HepG2 (cell line): ENCODE results near the gene CAMSAP1. TPM values are rescaled to one million over a fixed set of nuclear protein-coding genes. Genes with fewer than 3 reads are reported as not detected.

Experiments
- ATAC-seq: fragments of 200-7000 bp; cut with Tn5 transposase; 3 replicates; pipeline ENCODE4 v1.9.1; 2020; ENCODE audit warnings: mild to moderate bottlenecking, moderate library complexity
- BruUV-seq: library from RNA; stranded (reverse); fragments of 400-500 nt; replicated peaks from 2 replicates; lab custom pipeline; 2021; lab: Mats Ljungman, UMichigan
- CTCF ChIA-PET: fragments of 300-600 bp; formaldehyde crosslinking; extraction: SDS; loops from one replicate; lab custom pipeline; 2021; ENCODE audit warnings: low total read pairs, inconsistent platforms, low intra/inter-chr PET ratio; lab: Yijun Ruan, JAX
- POLR2A ChIA-PET: fragments of 350-600 bp; sonication (Branson Sonifier 250); formaldehyde crosslinking; loops from one replicate; lab custom pipeline; 2020; ENCODE audit warnings: antibody characterized with exemption, inconsistent platforms; lab: Yijun Ruan, JAX
- DNase-seq: peaks from one replicate; pipeline ENCODE4 v3.0.0-alpha.2; 2015; ENCODE audit warnings: low spot score
- FAIRE-seq: peaks from 3 replicates; lab custom pipeline; 2011; peaks lifted over from hg19 to GRCh38; lab: Jason Lieb, UNC
- H2AFZ ChIP-seq: one replicate; pipeline ENCODE4 v1.6.1; 2011; ENCODE audit warnings: low read length, inconsistent platforms
- H3K27ac ChIP-seq: fragments of 300-600 bp; 3 replicates; pipeline ENCODE4 v1.8.0; 2011; ENCODE audit warnings: mixed run types, mild to moderate bottlenecking, mixed read lengths, low read length, inconsistent platforms; ENCODE audit not compliant: insufficient read depth; ENCODE audit errors: extremely low read length
- H3K27me3 ChIP-seq, 2 experiments: fragments of 200-600 bp in 1 of 2; 2 replicates in 1 of 2; 3 replicates in 1 of 2; pipeline versions ENCODE4 v1.6.0 to v1.8.0; 2011; ENCODE audit warnings: low read length in 2 of 2, mild to moderate bottlenecking in 2 of 2, moderate library complexity in 2 of 2, inconsistent platforms in 1 of 2; ENCODE audit not compliant: insufficient read depth in 2 of 2, control insufficient read depth in 1 of 2
- H3K36me3 ChIP-seq, 2 experiments: fragments of 200-600 bp in 1 of 2; replicated peaks in 1 of 2; 2 replicates in 1 of 2; 3 replicates in 1 of 2; pipeline versions ENCODE4 v1.5.1 to v1.8.0; 2011; ENCODE audit warnings: low read length in 2 of 2, inconsistent platforms in 1 of 2; ENCODE audit not compliant: insufficient read depth in 2 of 2, control insufficient read depth in 1 of 2
- H3K4me1 ChIP-seq: 2 replicates; pipeline ENCODE4 v1.5.1; 2012; ENCODE audit warnings: low read length, inconsistent platforms; ENCODE audit not compliant: insufficient read depth
- H3K4me2 ChIP-seq: 2 replicates; pipeline ENCODE4 v1.6.0; 2011; ENCODE audit warnings: low read depth, low read length, inconsistent platforms
- H3K4me3 ChIP-seq, 3 experiments: fragments of 200-600 bp in 1 of 3; sonication (generic), shearing (Covaris generic) in 1 of 3; replicated peaks in 1 of 3; 2 replicates each; pipeline ENCODE4 v1.5.1; 2011 to 2016; ENCODE audit warnings: low read length in 3 of 3, inconsistent platforms in 2 of 3, low read depth in 2 of 3, mild to moderate bottlenecking in 2 of 3, control low read depth in 1 of 3, mixed read lengths in 1 of 3; ENCODE audit not compliant: insufficient read depth in 1 of 3
- H3K79me2 ChIP-seq: one replicate; pipeline ENCODE4 v1.6.1; 2011; ENCODE audit warnings: low read length, inconsistent platforms; ENCODE audit not compliant: insufficient read depth
- H3K9ac ChIP-seq: 2 replicates; pipeline ENCODE4 v1.6.0; 2011; ENCODE audit warnings: mild to moderate bottlenecking, low read depth, low read length, inconsistent platforms; ENCODE audit not compliant: insufficient read depth
- H3K9me3 ChIP-seq: 2 replicates; pipeline ENCODE4 v1.5.1; 2012; ENCODE audit warnings: mild to moderate bottlenecking, low read length
- H4K20me1 ChIP-seq: 2 replicates; pipeline ENCODE4 v1.6.0; 2011; ENCODE audit warnings: inconsistent platforms, mild to moderate bottlenecking, low read length, moderate library complexity; ENCODE audit not compliant: insufficient read depth
- AGO1 ChIP-seq: fragments of 200-400 bp; formaldehyde crosslinking; IDR thresholded peaks from 2 replicates; pipeline ENCODE4 v1.6.1; 2017; ENCODE audit warnings: mild to moderate bottlenecking, low read depth, low read length, moderate library complexity; ENCODE audit not compliant: poor library complexity, severe bottlenecking
- AGO2 ChIP-seq: fragments of 200-400 bp; formaldehyde crosslinking; optimal IDR thresholded peaks from 2 replicates; pipeline ENCODE3; 2017; ENCODE audit warnings: mild to moderate bottlenecking, low read depth, low read length, moderate library complexity
- ATAD3A ChIP-seq: sonication (generic); formaldehyde crosslinking; IDR thresholded peaks from 2 replicates; pipeline ENCODE4 v1.4.0; 2020; ENCODE audit warnings: missing genetic modification reagents
- ATF5 ChIP-seq: sonication (generic); formaldehyde crosslinking; IDR thresholded peaks from 2 replicates; pipeline ENCODE4 v1.4.0; 2020; ENCODE audit warnings: mild to moderate bottlenecking, low read depth, missing genetic modification reagents
- CENPX ChIP-seq: sonication (generic); formaldehyde crosslinking; IDR thresholded peaks from 2 replicates; pipeline ENCODE4 v1.9.0; 2021; ENCODE audit warnings: mild to moderate bottlenecking, missing genetic modification reagents, moderate library complexity
- FOXP4 ChIP-seq: sonication (generic); formaldehyde crosslinking; IDR thresholded peaks from 2 replicates; pipeline ENCODE4 v1.4.0; 2020; ENCODE audit warnings: missing genetic modification reagents
- NONO ChIP-seq, 2 experiments: fragments of 450-650 bp in 1 of 2; sonication (generic) in 1 of 2; formaldehyde crosslinking in 1 of 2; IDR thresholded peaks in 1 of 2; conservative IDR thresholded peaks in 1 of 2; 2 replicates each; pipeline versions ENCODE4 v1.6.1 to v1.8.0; 2017 to 2022; ENCODE audit warnings: mild to moderate bottlenecking in 1 of 2, missing genetic modification reagents in 1 of 2, moderate library complexity in 1 of 2
- TCF7L2 ChIP-seq: IDR thresholded peaks from 2 replicates; pipeline ENCODE4 v1.6.1; 2011; ENCODE audit warnings: mild to moderate bottlenecking, low read depth, low read length, moderate library complexity
- ZFP62 ChIP-seq: sonication (generic); formaldehyde crosslinking; IDR thresholded peaks from 2 replicates; pipeline ENCODE4 v1.4.0; 2020; ENCODE audit warnings: missing genetic modification reagents
- ZNF260 ChIP-seq: sonication (generic); formaldehyde crosslinking; IDR thresholded peaks from 2 replicates; pipeline ENCODE4 v1.4.0; 2020; ENCODE audit warnings: missing genetic modification reagents, low read depth, mild to moderate bottlenecking, borderline replicate concordance
- ZNF543 ChIP-seq: sonication (generic); formaldehyde crosslinking; IDR thresholded peaks from 2 replicates; pipeline ENCODE4 v1.4.0; 2020; ENCODE audit warnings: mild to moderate bottlenecking, missing genetic modification reagents
- ZSCAN20 ChIP-seq: sonication (generic); formaldehyde crosslinking; IDR thresholded peaks from 2 replicates; pipeline ENCODE4 v1.4.0; 2020; ENCODE audit warnings: missing genetic modification reagents, mild to moderate bottlenecking, borderline replicate concordance
- WGBS: methylation state at CpG from one replicate; pipeline ENCODE4 v1.1.6; 2017; ENCODE audit warnings: low lambda C conversion rate; 5-methylcytosine and 5-hydroxymethylcytosine counted together
- in situ Hi-C: cut with HindIII; loops from 2 replicates; pipeline ENCODE4 v1.10.0; 2017; ENCODE audit warnings: low pct_unique_long_range_greater_than_20kb; ENCODE audit not compliant: extremely low pct_ligation_motif_present
- intact Hi-C: fragments of 100-400 bp; cut with micrococcal nuclease; formaldehyde crosslinking; loops from one replicate; pipeline ENCODE4 v1.10.0; 2022; ENCODE audit not compliant: unreplicated experiment
- polyA plus RNA-seq, 8 experiments: library from polyadenylated mRNA; depleted of rRNA in 3 of 8; stranded (reverse) in 7 of 8; unstranded in 1 of 8; fragments of >200 nt; fragmentation: Illumina TruSeq in 4 of 8; extraction: Trizol in 4 of 8; gene quantifications; 2 replicates each; pipeline versions ENCODE4 v1.2.1 to v1.2.3, GENCODE V29; 2011 to 2016; ENCODE audit warnings: low read depth in 4 of 8, missing spikeins in 1 of 8, mixed read lengths in 1 of 8; ENCODE audit not compliant: insufficient read depth in 1 of 8
- total RNA-seq, 5 experiments: library from RNA; depleted of rRNA; stranded (reverse); fragments of >200 nt; fragmentation: Illumina TruSeq; extraction: Trizol; gene quantifications; 2 replicates each; pipeline ENCODE4 v1.2.3, GENCODE V29; 2016; ENCODE audit warnings: low read depth in 1 of 5

The CAMSAP1 gene
- total and polyA plus RNA-seq, 2 of the 13 experiments (the other 11 are each of a cell fraction or from before 2014, with no cell fraction given) = 3.8 to 12.4 TPM

- no peaks in the 10 kb centered on the region for H3K4me1 ChIP-seq
- DNase-seq = no peak
- ATAC-seq = no peak
- H3K9me3 ChIP-seq = peaks cover 10% of the 10 kb centered on the region; the same call in 1 of the 2 replicates
- intact Hi-C loops = no loop called here
- H4K20me1 ChIP-seq = no peaks in the 10 kb centered on the region
- no peak overlapping the region for H2AFZ ChIP-seq
- H3K79me2 ChIP-seq = no peaks in the 10 kb centered on the region
- no peak for TF ChIP-seq ATF5 (CRISPR knock-in tag)
- TF ChIP-seq AGO2 = peak; percentile 38
- TF ChIP-seq AGO1 = peak; percentile 38
- POLR2A ChIA-PET = no interaction called here
- no peaks in the 10 kb centered on the region; a peak in 2 of 5 replicates for H3K36me3 ChIP-seq
- BruUV-seq = no TSS peak
- WGBS = 94% methylated on average over 5 of the region's 14 CpGs
- CTCF ChIA-PET = no interaction called here
- H3K4me2 ChIP-seq = no peak overlapping the region
- H3K9ac ChIP-seq = no peak overlapping the region
- in situ Hi-C loops = no loop called here
- no peak overlapping the region for H3K4me3 ChIP-seq
- H3K27me3 ChIP-seq = no peaks in the 10 kb centered on the region
- H3K27ac ChIP-seq = no peak overlapping the region
- no peak for FAIRE-seq
Observed at GRCh38 chr9:135921749-135922310, 14.5 kb upstream of the CAMSAP1 start.

DNA sequence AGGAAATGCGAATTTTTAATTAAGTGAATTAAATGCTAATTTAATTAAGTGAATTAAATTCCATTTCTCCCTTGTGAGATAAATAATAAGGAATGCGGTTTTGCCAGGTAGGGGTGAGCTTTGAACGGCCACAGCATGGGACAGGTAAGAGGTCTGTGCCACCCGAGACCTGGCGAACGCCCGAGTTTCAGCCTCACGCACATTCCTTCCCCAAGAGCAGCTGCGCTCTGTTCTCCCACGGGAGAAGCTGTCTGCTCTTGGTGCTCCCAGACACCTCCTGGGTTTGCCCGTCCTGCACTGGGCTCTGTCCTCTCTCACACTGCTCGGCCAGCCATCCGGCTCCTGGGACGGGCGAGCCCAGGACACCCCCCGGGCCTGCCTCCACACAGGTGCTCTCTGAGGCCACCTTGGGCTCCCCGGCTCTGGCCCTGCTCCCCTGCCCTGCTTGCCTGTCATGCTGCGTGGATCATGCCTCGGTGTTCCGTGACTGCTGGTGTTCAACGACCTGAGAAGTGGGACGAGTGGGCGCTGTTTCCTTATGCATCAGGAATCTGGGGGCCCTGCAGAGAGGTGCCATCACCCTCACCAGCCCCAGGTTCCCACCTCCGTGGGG lies 13.7 kb upstream of the CAMSAP1 start:
- 93% methylated on average over 22 of the region's 24 CpGs for WGBS
- no peak overlapping the region for H3K27ac ChIP-seq
- FAIRE-seq (no peak), DNase-seq (no peak)
- POLR2A ChIA-PET = no interaction called here
- no peak overlapping the region for H3K4me2 ChIP-seq
- H3K9ac ChIP-seq = no peak overlapping the region
- CTCF ChIA-PET = no interaction called here
- no TSS peak for BruUV-seq
- peaks cover 17% of the 10 kb centered on the region for H3K9me3 ChIP-seq
- intact Hi-C loops = no loop called here
- H3K4me1 ChIP-seq = no peaks in the 10 kb centered on the region
- H3K27me3 ChIP-seq = no peaks in the 10 kb centered on the region
- no peaks in the 10 kb centered on the region for H4K20me1 ChIP-seq
- H3K79me2 ChIP-seq = no peaks in the 10 kb centered on the region
- TF ChIP-seq ZSCAN20 = no peak
- no peak for TF ChIP-seq TCF7L2
- no peak for TF ChIP-seq ZNF543
- no peak for TF ChIP-seq NONO (IDR thresholded peaks at IDR 0.05)
- no peak for TF ChIP-seq NONO (CRISPR knock-in tag; conservative IDR thresholded peaks at IDR 0.05)
- TF ChIP-seq ATAD3A (CRISPR knock-in tag) = no peak
- no peak for TF ChIP-seq CENPX
- no peak for TF ChIP-seq FOXP4 (CRISPR knock-in tag)
- TF ChIP-seq ZFP62 (CRISPR knock-in tag) = no peak
- no peak for TF ChIP-seq ZNF260 (CRISPR knock-in tag)
- TF ChIP-seq, all 625 proteins: peak for 0
- H3K36me3 ChIP-seq = no peaks in the 10 kb centered on the region; a peak in 2 of 5 replicates
- peak; percentile 21; the same call in 2 of the 3 replicates for ATAC-seq
- in situ Hi-C loops = no loop called here
- H2AFZ ChIP-seq = no peak overlapping the region
- no peak overlapping the region for H3K4me3 ChIP-seq
